Fibroblast of lung (primary cell): ENCODE data around the gene PALLD.

Experiments
- CTCF ChIP-seq, 2 donors: IDR thresholded peaks in 1 of 2; conservative IDR thresholded peaks in 1 of 2; 1 replicate in 1 of 2; 2 replicates in 1 of 2; pipeline ENCODE4 v1.5.1; 2011 to 2012; ENCODE audit warnings: low read length in 2 of 2, control low read depth in 1 of 2, inconsistent platforms in 1 of 2, low read depth in 1 of 2, mild to moderate bottlenecking in 1 of 2
- EZH2 ChIP-seq: IDR thresholded peaks from 2 replicates; pipeline ENCODE4 v1.5.1; 2012; ENCODE audit warnings: low read length, control low read depth, mild to moderate bottlenecking; ENCODE audit errors: missing control alignments

GRCh38 chr4:168812806-168813205, 316.0 kb downstream of the PALLD start:
- no peak for TF ChIP-seq EZH2
- no peak for TF ChIP-seq CTCF (conservative IDR thresholded peaks at IDR 0.05 in 1 of 2, IDR thresholded peaks at IDR 0.05 in 1 of 2; ENCODE audit: low read depth in 1 of 2, low read length in 2 of 2)
